Measurements from ENCODE around the gene SAV1. TPM values are rescaled to one million over a fixed set of nuclear protein-coding genes. Genes with fewer than 3 reads are reported as not detected.

SAV1 gene
- total RNA-seq, 4 donors from 2014 or later, result 34.8 to 48.7 (median 42.5) TPM

- peaks cover 10 to 83% (median 23%) of the 10 kb centered on the region in 3 donors for H3K4me1 ChIP-seq
- no peak for TF ChIP-seq POLR2AphosphoS5 (IDR thresholded peaks at IDR 0.05)
- TF ChIP-seq CTCF (IDR thresholded peaks at IDR 0.05), result no peak
- no peak for TF ChIP-seq POLR2A (IDR thresholded peaks at IDR 0.05)
- no peak for TF ChIP-seq EP300 (IDR thresholded peaks at IDR 0.05)
- 49 to 86% methylated on average over 4 to 6 of the region's 6 CpGs for WGBS, 2 donors (ENCODE audit: low coverage in 1 of 2)
Observed at GRCh38 chr14:50656776-50657175, 11.3 kb downstream of the SAV1 start.

GRCh38 chr14:50649691-50650090 lies 18.4 kb downstream of the SAV1 start:
- Histone ChIP-seq H3K27me3 (no peaks in the 10 kb centered on the region), H3K36me3 (peaks cover 0 to under 1% of the 10 kb centered on the region in 2 donors), H3K4me3 (no peak overlapping the region), H3K9me3 (no peaks in the 10 kb centered on the region), H3K27ac (no peak overlapping the region), H3K4me1 (peaks cover 0 to 55% (median 6%) of the 10 kb centered on the region in 3 donors)
- TF ChIP-seq EP300 (IDR thresholded peaks at IDR 0.05), result no peak
- no peak for TF ChIP-seq POLR2AphosphoS5 (IDR thresholded peaks at IDR 0.05)
- TF ChIP-seq POLR2A (IDR thresholded peaks at IDR 0.05), result no peak
- TF ChIP-seq CTCF (IDR thresholded peaks at IDR 0.05), result no peak
- no peak for ATAC-seq

More at GRCh38 chr14:50656776-50657175, 11.3 kb downstream of the SAV1 start:
- Histone ChIP-seq H3K4me3 (no peak overlapping the region), H3K9me3 (no peaks in the 10 kb centered on the region), H3K27ac (peak overlapping the region in 1 of 4 donors; percentile 71), H3K27me3 (no peaks in the 10 kb centered on the region), H3K36me3 (peaks cover 2 to 10% of the 10 kb centered on the region in 2 donors)
- no peak for ATAC-seq

- TF ChIP-seq CTCF (IDR thresholded peaks at IDR 0.05) (no peak), POLR2A (IDR thresholded peaks at IDR 0.05) (no peak), EP300 (IDR thresholded peaks at IDR 0.05) (no peak), POLR2AphosphoS5 (IDR thresholded peaks at IDR 0.05) (no peak)
- no peak for ATAC-seq
- no peak overlapping the region for H3K27ac ChIP-seq
Observed at GRCh38 chr14:50647753-50648152, 20.4 kb downstream of the SAV1 start.

GRCh38 chr14:50647282-50647681 lies 20.8 kb downstream of the SAV1 start:
- Histone ChIP-seq H3K4me1 (peaks cover 0 to 33% (median 0%) of the 10 kb centered on the region in 3 donors), H3K9me3 (no peaks in the 10 kb centered on the region), H3K36me3 (peaks cover 0 to 13% of the 10 kb centered on the region in 2 donors), H3K27me3 (no peaks in the 10 kb centered on the region), H3K4me3 (no peak overlapping the region), H3K27ac (no peak overlapping the region)
- 90% methylated on average over 4 to 5 of the region's 6 CpGs for WGBS, 2 donors (ENCODE audit: low coverage in 1 of 2)
- ATAC-seq, result no peak
- TF ChIP-seq POLR2A (IDR thresholded peaks at IDR 0.05) (no peak), POLR2AphosphoS5 (IDR thresholded peaks at IDR 0.05) (no peak), CTCF (IDR thresholded peaks at IDR 0.05) (no peak), EP300 (IDR thresholded peaks at IDR 0.05) (no peak)

More at GRCh38 chr14:50647753-50648152, 20.4 kb downstream of the SAV1 start:
- H3K4me3 ChIP-seq, result no peak overlapping the region
- no peaks in the 10 kb centered on the region for H3K27me3 ChIP-seq
- no peaks in the 10 kb centered on the region for H3K9me3 ChIP-seq
- peaks cover 0 to 38% (median 2%) of the 10 kb centered on the region in 3 donors for H3K4me1 ChIP-seq
- H3K36me3 ChIP-seq, result peaks cover 0 to 13% of the 10 kb centered on the region in 2 donors

GRCh38 chr14:50635141-50635540 lies 33.0 kb downstream of the SAV1 start:
- ATAC-seq, result no peak

More at GRCh38 chr14:50635141-50635540, 33.0 kb downstream of the SAV1 start:
- Histone ChIP-seq H3K27me3 (no peaks in the 10 kb centered on the region), H3K4me1 (no peaks in the 10 kb centered on the region), H3K9me3 (no peaks in the 10 kb centered on the region), H3K36me3 (peaks cover 0 to 42% of the 10 kb centered on the region in 2 donors), H3K4me3 (no peak overlapping the region), H3K27ac (no peak overlapping the region)
- TF ChIP-seq EP300 (IDR thresholded peaks at IDR 0.05) (no peak), CTCF (IDR thresholded peaks at IDR 0.05) (no peak), POLR2A (IDR thresholded peaks at IDR 0.05) (no peak), POLR2AphosphoS5 (IDR thresholded peaks at IDR 0.05) (no peak)
- WGBS, 2 donors (ENCODE audit: low coverage in 1 of 2), result 82 to 94% methylated on average over 2 of the region's 2 CpGs
